ENCODE results near the gene FNDC3A. TPM values are rescaled to one million over a fixed set of nuclear protein-coding genes. Genes with fewer than 3 reads are reported as not detected.

The FNDC3A gene
- total and polyA plus RNA-seq, 4 donors: 25.2 to 89.5 (median 32.1) TPM

DNA sequence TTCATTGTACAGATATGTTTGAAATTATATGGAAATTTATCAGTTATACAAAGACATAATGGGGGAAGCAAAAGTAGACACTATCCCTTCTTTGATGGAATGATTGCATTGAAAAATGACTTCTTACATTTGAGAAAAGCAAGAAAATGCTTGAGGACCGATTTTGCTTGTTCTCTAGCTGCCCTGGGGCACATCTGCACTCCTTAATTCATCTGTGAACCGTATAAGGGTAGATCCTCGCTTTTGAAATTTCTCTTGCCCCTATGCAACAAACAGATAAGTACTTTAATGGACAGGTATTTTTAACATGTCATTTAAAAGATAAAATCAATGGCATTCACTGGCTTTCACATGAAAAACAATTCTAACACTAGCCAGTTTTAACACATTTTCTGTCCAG lies 230.9 kb downstream of the FNDC3A start:
- Histone ChIP-seq H3K4me1 (ENCODE audit: control insufficient read depth in 4 of 4, insufficient read depth in 4 of 4, low read length in 3 of 4) (peaks cover 0 to 1% (median 0%) of the 10 kb centered on the region in 4 donors), H3K4me3 (ENCODE audit: low read depth in 1 of 3, low read length in 3 of 3) (no peak overlapping the region), H3K27ac (ENCODE audit: low read depth in 1 of 2, low read length in 2 of 2) (no peak overlapping the region), H3K27me3 (ENCODE audit: control insufficient read depth in 4 of 4, insufficient read depth in 4 of 4, low read length in 3 of 4) (no peaks in the 10 kb centered on the region), H3K9me3 (ENCODE audit: control insufficient read depth in 4 of 4, low read length in 3 of 4) (no peaks in the 10 kb centered on the region), H3K9ac (ENCODE audit: low read depth in 1 of 2, low read length in 2 of 2) (no peak overlapping the region), H3K36me3 (ENCODE audit: control insufficient read depth in 4 of 4, insufficient read depth in 3 of 4, low read depth in 1 of 4, low read length in 3 of 4) (peaks cover 8 to 68% (median 56%) of the 10 kb centered on the region in 4 donors)
- TF ChIP-seq TAF1 (conservative IDR thresholded peaks at IDR 0.05) (no peak), NR2F2 (IDR thresholded peaks at IDR 0.05) (no peak), HNF4G (IDR thresholded peaks at IDR 0.05) (no peak), SP1 (IDR thresholded peaks at IDR 0.05) (no peak), FOXA2 (IDR thresholded peaks at IDR 0.05) (no peak), GABPA (IDR thresholded peaks at IDR 0.05 in 1 of 2, conservative IDR thresholded peaks at IDR 0.05 in 1 of 2) (no peak), YY1 (IDR thresholded peaks at IDR 0.05) (no peak), FOXA1 (IDR thresholded peaks at IDR 0.05) (no peak), RAD21 (IDR thresholded peaks at IDR 0.05) (no peak), HNF4A (conservative IDR thresholded peaks at IDR 0.05) (no peak), JUND (IDR thresholded peaks at IDR 0.05) (no peak)
- TF ChIP-seq, protein P1, sequence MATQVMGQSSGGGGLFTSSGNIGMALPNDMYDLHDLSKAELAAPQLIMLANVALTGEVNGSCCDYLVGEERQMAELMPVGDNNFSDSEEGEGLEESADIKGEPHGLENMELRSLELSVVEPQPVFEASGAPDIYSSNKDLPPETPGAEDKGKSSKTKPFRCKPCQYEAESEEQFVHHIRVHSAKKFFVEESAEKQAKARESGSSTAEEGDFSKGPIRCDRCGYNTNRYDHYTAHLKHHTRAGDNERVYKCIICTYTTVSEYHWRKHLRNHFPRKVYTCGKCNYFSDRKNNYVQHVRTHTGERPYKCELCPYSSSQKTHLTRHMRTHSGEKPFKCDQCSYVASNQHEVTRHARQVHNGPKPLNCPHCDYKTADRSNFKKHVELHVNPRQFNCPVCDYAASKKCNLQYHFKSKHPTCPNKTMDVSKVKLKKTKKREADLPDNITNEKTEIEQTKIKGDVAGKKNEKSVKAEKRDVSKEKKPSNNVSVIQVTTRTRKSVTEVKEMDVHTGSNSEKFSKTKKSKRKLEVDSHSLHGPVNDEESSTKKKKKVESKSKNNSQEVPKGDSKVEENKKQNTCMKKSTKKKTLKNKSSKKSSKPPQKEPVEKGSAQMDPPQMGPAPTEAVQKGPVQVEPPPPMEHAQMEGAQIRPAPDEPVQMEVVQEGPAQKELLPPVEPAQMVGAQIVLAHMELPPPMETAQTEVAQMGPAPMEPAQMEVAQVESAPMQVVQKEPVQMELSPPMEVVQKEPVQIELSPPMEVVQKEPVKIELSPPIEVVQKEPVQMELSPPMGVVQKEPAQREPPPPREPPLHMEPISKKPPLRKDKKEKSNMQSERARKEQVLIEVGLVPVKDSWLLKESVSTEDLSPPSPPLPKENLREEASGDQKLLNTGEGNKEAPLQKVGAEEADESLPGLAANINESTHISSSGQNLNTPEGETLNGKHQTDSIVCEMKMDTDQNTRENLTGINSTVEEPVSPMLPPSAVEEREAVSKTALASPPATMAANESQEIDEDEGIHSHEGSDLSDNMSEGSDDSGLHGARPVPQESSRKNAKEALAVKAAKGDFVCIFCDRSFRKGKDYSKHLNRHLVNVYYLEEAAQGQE (IDR thresholded peaks at IDR 0.05): no peak
- TF ChIP-seq, protein P2, sequence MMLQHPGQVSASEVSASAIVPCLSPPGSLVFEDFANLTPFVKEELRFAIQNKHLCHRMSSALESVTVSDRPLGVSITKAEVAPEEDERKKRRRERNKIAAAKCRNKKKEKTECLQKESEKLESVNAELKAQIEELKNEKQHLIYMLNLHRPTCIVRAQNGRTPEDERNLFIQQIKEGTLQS (IDR thresholded peaks at IDR 0.05): no peak
- TF ChIP-seq, protein P3, sequence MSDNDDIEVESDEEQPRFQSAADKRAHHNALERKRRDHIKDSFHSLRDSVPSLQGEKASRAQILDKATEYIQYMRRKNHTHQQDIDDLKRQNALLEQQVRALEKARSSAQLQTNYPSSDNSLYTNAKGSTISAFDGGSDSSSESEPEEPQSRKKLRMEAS (IDR thresholded peaks at IDR 0.05): no peak
- TF ChIP-seq, protein P4, sequence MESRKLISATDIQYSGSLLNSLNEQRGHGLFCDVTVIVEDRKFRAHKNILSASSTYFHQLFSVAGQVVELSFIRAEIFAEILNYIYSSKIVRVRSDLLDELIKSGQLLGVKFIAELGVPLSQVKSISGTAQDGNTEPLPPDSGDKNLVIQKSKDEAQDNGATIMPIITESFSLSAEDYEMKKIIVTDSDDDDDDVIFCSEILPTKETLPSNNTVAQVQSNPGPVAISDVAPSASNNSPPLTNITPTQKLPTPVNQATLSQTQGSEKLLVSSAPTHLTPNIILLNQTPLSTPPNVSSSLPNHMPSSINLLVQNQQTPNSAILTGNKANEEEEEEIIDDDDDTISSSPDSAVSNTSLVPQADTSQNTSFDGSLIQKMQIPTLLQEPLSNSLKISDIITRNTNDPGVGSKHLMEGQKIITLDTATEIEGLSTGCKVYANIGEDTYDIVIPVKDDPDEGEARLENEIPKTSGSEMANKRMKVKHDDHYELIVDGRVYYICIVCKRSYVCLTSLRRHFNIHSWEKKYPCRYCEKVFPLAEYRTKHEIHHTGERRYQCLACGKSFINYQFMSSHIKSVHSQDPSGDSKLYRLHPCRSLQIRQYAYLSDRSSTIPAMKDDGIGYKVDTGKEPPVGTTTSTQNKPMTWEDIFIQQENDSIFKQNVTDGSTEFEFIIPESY (IDR thresholded peaks at IDR 0.05): no peak
- WGBS: 96% methylated on average over 3 of the region's 3 CpGs
- DNase-seq (ENCODE audit: low spot score): no peak

DNA sequence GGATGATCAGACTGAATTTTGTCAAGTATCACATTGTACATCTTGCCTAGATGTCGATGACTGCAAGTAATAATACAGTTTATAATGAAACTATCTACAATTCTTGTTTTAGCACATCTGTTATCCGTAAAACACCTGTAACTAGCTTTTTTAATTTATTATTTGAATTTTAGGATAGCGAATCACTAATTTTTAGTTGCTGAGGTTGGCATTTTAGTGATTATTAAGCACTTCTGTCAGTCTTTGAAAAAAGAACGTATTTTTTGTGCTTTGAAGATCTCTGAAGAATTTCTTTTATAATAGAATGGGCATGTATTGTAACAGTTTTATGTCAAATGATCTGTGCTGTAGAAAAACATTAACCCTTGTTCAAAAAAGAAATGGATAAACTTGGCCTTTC lies 232.9 kb downstream of the FNDC3A start:
- no peak overlapping the region for H3K9ac ChIP-seq (ENCODE audit: low read depth in 1 of 2, low read length in 2 of 2)
- H3K4me3 ChIP-seq (ENCODE audit: low read depth in 1 of 3, low read length in 3 of 3): no peak overlapping the region
- peaks cover 5 to 51% (median 40%) of the 10 kb centered on the region in 4 donors for H3K36me3 ChIP-seq (ENCODE audit: control insufficient read depth in 4 of 4, insufficient read depth in 3 of 4, low read depth in 1 of 4, low read length in 3 of 4)
- H3K27me3 ChIP-seq (ENCODE audit: control insufficient read depth in 4 of 4, insufficient read depth in 4 of 4, low read length in 3 of 4): no peaks in the 10 kb centered on the region
- DNase-seq (ENCODE audit: low spot score): no peak
- no peaks in the 10 kb centered on the region for H3K9me3 ChIP-seq (ENCODE audit: control insufficient read depth in 4 of 4, low read length in 3 of 4)
- 98% methylated on average over 4 of the region's 4 CpGs for WGBS
- H3K4me1 ChIP-seq (ENCODE audit: control insufficient read depth in 4 of 4, insufficient read depth in 4 of 4, low read length in 3 of 4): peaks cover 0 to 1% (median 0%) of the 10 kb centered on the region in 4 donors
- TF ChIP-seq FOXA2 (IDR thresholded peaks at IDR 0.05) (no peak), RAD21 (IDR thresholded peaks at IDR 0.05) (no peak), FOXA1 (IDR thresholded peaks at IDR 0.05) (no peak), YY1 (IDR thresholded peaks at IDR 0.05) (no peak)
- no peak overlapping the region for H3K27ac ChIP-seq (ENCODE audit: low read depth in 1 of 2, low read length in 2 of 2)
